HCT116 (cell line): ENCODE results near the gene FBXO30.

Experiments used
- ATF3 ChIP-seq: IDR thresholded peaks from 2 replicates; pipeline ENCODE4 v1.6.1; 2012
- CTCF ChIP-seq, 3 experiments: fragments of 200-600 bp in 1 of 3; sonication (generic) in 1 of 3; IDR thresholded peaks in 2 of 3; conservative IDR thresholded peaks in 1 of 3; 2 replicates each; pipeline ENCODE4 v1.5.1; 2012 to 2017; ENCODE audit warnings: low read depth in 2 of 3, low read length in 2 of 3, antibody characterized with exemption in 1 of 3, borderline replicate concordance in 1 of 3, control low read depth in 1 of 3, mild to moderate bottlenecking in 1 of 3, mixed read lengths in 1 of 3, mixed run types in 1 of 3, moderate library complexity in 1 of 3; ENCODE audit not compliant: insufficient read depth in 1 of 3
- EZH2phosphoT487 ChIP-seq: fragments of 200-600 bp; IDR thresholded peaks from 2 replicates; pipeline ENCODE4 v1.6.1; 2018; ENCODE audit warnings: antibody characterized with exemption, borderline replicate concordance
- MAX ChIP-seq: IDR thresholded peaks from 2 replicates; pipeline ENCODE4 v1.6.1; 2012
- POLR2A ChIP-seq: IDR thresholded peaks from 2 replicates; pipeline ENCODE4 v1.7.0; 2011; ENCODE audit warnings: borderline replicate concordance; ENCODE audit not compliant: insufficient read depth, insufficient read length; ENCODE audit errors: extremely low read depth
- POLR2AphosphoS5 ChIP-seq: IDR thresholded peaks from 2 replicates; pipeline ENCODE4 v1.6.1; 2011; ENCODE audit warnings: mild to moderate bottlenecking, low read depth, low read length, moderate library complexity
- REST ChIP-seq: IDR thresholded peaks from 2 replicates; pipeline ENCODE4 v1.6.1; 2012; ENCODE audit warnings: low read depth
- SP1 ChIP-seq: IDR thresholded peaks from 2 replicates; pipeline ENCODE4 v1.6.1; 2012; ENCODE audit warnings: low read depth
- TCF7L2 ChIP-seq: IDR thresholded peaks from 2 replicates; pipeline ENCODE4 v1.7.0; 2011; ENCODE audit warnings: borderline replicate concordance, inconsistent platforms; ENCODE audit not compliant: insufficient read depth, insufficient read length; ENCODE audit errors: extremely low read depth
- ZNF274 ChIP-seq: fragments of 200-500 bp; sonication (Bioruptor generic); IDR thresholded peaks from 2 replicates; pipeline ENCODE4 v1.6.1; 2014; ENCODE audit warnings: mild to moderate bottlenecking, low read depth, low read length, inconsistent platforms

- no peak for TF ChIP-seq REST
- no peak for TF ChIP-seq POLR2A
- TF ChIP-seq CTCF (IDR thresholded peaks at IDR 0.05 in 2 of 3, conservative IDR thresholded peaks at IDR 0.05 in 1 of 3; ENCODE audit: borderline replicate concordance in 1 of 3, insufficient read depth in 1 of 3, low read depth in 2 of 3, low read length in 2 of 3), result no peak
- TF ChIP-seq POLR2AphosphoS5, result no peak
- TF ChIP-seq SP1, result no peak
- TF ChIP-seq MAX, result no peak
- TF ChIP-seq TCF7L2, result no peak
- no peak for TF ChIP-seq EZH2phosphoT487
- TF ChIP-seq ATF3, result no peak
- TF ChIP-seq ZNF274, result no peak
Measured at GRCh38 chr6:145745861-145746260, 68.7 kb downstream of the FBXO30 start.
